GM12892 (cell line): ENCODE data around the gene NIBAN1.

Experiments
- POLR2A ChIP-seq: IDR thresholded peaks from 2 replicates; pipeline ENCODE4 v1.6.1; 2011; ENCODE audit warnings: low read depth, low read length, control low read depth
- POLR2AphosphoS5 ChIP-seq: IDR thresholded peaks from 2 replicates; pipeline ENCODE4 v1.6.1; 2011; ENCODE audit warnings: low read depth, low read length, control low read depth

DNA sequence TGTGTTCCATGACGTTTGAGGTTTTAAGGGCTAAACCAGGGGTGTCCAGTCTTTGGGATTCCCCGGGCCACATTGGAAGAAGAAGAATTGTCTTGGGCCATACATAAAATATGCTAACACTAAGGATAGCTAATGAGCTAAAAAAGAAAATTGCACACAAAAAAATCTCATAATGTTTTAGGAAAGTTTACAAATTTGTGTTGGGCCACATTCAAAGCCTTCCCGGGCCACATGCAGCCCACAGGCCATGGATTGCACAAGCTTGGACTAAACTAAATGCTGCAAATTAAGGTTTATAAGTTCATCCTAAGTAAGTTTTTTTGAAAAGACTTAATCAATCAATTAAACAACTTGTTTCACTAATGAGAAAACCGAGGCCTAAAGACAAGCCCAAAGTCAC lies 21.9 kb downstream of the NIBAN1 start:
- TF ChIP-seq POLR2AphosphoS5, result no peak
- no peak for TF ChIP-seq POLR2A
